Stimulated activated naive CD8-positive, alpha-beta T cell treated with anti-CD3 and anti-CD28 coated beads, Interleukin-15, Interleukin-2, amounts not matched to agents 100 ng/mL and 50 ng/mL, for 24 hours (primary cell): ENCODE results near the gene MGMT.

Experiments
- H3K27ac Mint-ChIP-seq: one replicate; pipeline ENCODE4 v1.8.0; 2021; ENCODE audit warnings: mild to moderate bottlenecking, mixed read lengths
- H3K27me3 Mint-ChIP-seq: one replicate; pipeline ENCODE4 v1.8.0; 2021; ENCODE audit warnings: mixed read lengths
- H3K36me3 Mint-ChIP-seq: one replicate; pipeline ENCODE4 v1.8.0; 2021; ENCODE audit warnings: low read depth, mixed read lengths
- H3K4me1 Mint-ChIP-seq: one replicate; pipeline ENCODE4 v1.8.0; 2021; ENCODE audit warnings: low read depth, mixed read lengths
- H3K4me3 Mint-ChIP-seq: one replicate; pipeline ENCODE4 v1.8.0; 2021; ENCODE audit warnings: mild to moderate bottlenecking, mixed read lengths
- H3K9me3 Mint-ChIP-seq: one replicate; pipeline ENCODE4 v1.8.0; 2021; ENCODE audit warnings: mixed read lengths

The MGMT gene

GRCh38 chr10:129694691-129695243, 227.7 kb downstream of the MGMT start:
- Mint-ChIP-seq H3K27me3 (no peaks in the 10 kb centered on the region), H3K36me3 (peaks cover 2% of the 10 kb centered on the region), H3K4me3 (no peak overlapping the region), H3K9me3 (no peaks in the 10 kb centered on the region), H3K27ac (no peak overlapping the region), H3K4me1 (no peaks in the 10 kb centered on the region)

GRCh38 chr10:129695671-129696070, 228.6 kb downstream of the MGMT start:
- Mint-ChIP-seq H3K36me3 (peaks cover 6% of the 10 kb centered on the region), H3K4me3 (no peak overlapping the region), H3K4me1 (no peaks in the 10 kb centered on the region), H3K27me3 (no peaks in the 10 kb centered on the region), H3K9me3 (no peaks in the 10 kb centered on the region), H3K27ac (no peak overlapping the region)

- Mint-ChIP-seq H3K9me3 (no peaks in the 10 kb centered on the region), H3K4me3 (no peak overlapping the region), H3K36me3 (peaks cover 10% of the 10 kb centered on the region), H3K27me3 (no peaks in the 10 kb centered on the region), H3K4me1 (no peaks in the 10 kb centered on the region), H3K27ac (no peak overlapping the region)
These were observed 229.6 kb downstream of the MGMT start for GRCh38 chr10:129696636-129697035.

- no peaks in the 10 kb centered on the region for H3K9me3 Mint-ChIP-seq
- no peaks in the 10 kb centered on the region for H3K4me1 Mint-ChIP-seq
- no peak overlapping the region for H3K4me3 Mint-ChIP-seq
- H3K36me3 Mint-ChIP-seq, result peaks cover 10% of the 10 kb centered on the region
- H3K27ac Mint-ChIP-seq, result no peak overlapping the region
- no peaks in the 10 kb centered on the region for H3K27me3 Mint-ChIP-seq
These were observed 230.6 kb downstream of the MGMT start for GRCh38 chr10:129697463-129698247.

- H3K4me3 Mint-ChIP-seq, result no peak overlapping the region
- no peaks in the 10 kb centered on the region for H3K9me3 Mint-ChIP-seq
- H3K4me1 Mint-ChIP-seq, result peaks cover 4% of the 10 kb centered on the region
- no peaks in the 10 kb centered on the region for H3K27me3 Mint-ChIP-seq
- no peak overlapping the region for H3K27ac Mint-ChIP-seq
- H3K36me3 Mint-ChIP-seq, result peaks cover 11% of the 10 kb centered on the region
These were observed 232.8 kb downstream of the MGMT start for GRCh38 chr10:129699722-129700340.

- peaks cover 4% of the 10 kb centered on the region for H3K4me1 Mint-ChIP-seq
- H3K27me3 Mint-ChIP-seq, result no peaks in the 10 kb centered on the region
- no peak overlapping the region for H3K27ac Mint-ChIP-seq
- H3K36me3 Mint-ChIP-seq, result peaks cover 14% of the 10 kb centered on the region
- no peak overlapping the region for H3K4me3 Mint-ChIP-seq
- no peaks in the 10 kb centered on the region for H3K9me3 Mint-ChIP-seq
These were observed 235.6 kb downstream of the MGMT start for GRCh38 chr10:129702605-129703004.

GRCh38 chr10:129703287-129704137, 236.5 kb downstream of the MGMT start:
- H3K27me3 Mint-ChIP-seq, result no peaks in the 10 kb centered on the region
- no peaks in the 10 kb centered on the region for H3K9me3 Mint-ChIP-seq
- no peak overlapping the region for H3K4me3 Mint-ChIP-seq
- peaks cover 4% of the 10 kb centered on the region for H3K4me1 Mint-ChIP-seq
- H3K27ac Mint-ChIP-seq, result no peak overlapping the region
- H3K36me3 Mint-ChIP-seq, result peaks cover 20% of the 10 kb centered on the region

GRCh38 chr10:129704225-129704624, 237.2 kb downstream of the MGMT start:
- H3K36me3 Mint-ChIP-seq, result peaks cover 24% of the 10 kb centered on the region
- H3K4me1 Mint-ChIP-seq, result peaks cover 4% of the 10 kb centered on the region
- no peaks in the 10 kb centered on the region for H3K27me3 Mint-ChIP-seq
- H3K4me3 Mint-ChIP-seq, result no peak overlapping the region
- H3K9me3 Mint-ChIP-seq, result no peaks in the 10 kb centered on the region
- no peak overlapping the region for H3K27ac Mint-ChIP-seq

- Mint-ChIP-seq H3K27me3 (no peaks in the 10 kb centered on the region), H3K27ac (no peak overlapping the region), H3K9me3 (no peaks in the 10 kb centered on the region), H3K36me3 (peaks cover 23% of the 10 kb centered on the region), H3K4me1 (peaks cover 4% of the 10 kb centered on the region), H3K4me3 (no peak overlapping the region)
These were observed 237.9 kb downstream of the MGMT start for GRCh38 chr10:129704786-129705525.

GRCh38 chr10:129705676-129706075, 238.6 kb downstream of the MGMT start:
- H3K36me3 Mint-ChIP-seq, result peaks cover 25% of the 10 kb centered on the region
- H3K27me3 Mint-ChIP-seq, result no peaks in the 10 kb centered on the region
- no peak overlapping the region for H3K4me3 Mint-ChIP-seq
- H3K9me3 Mint-ChIP-seq, result no peaks in the 10 kb centered on the region
- H3K27ac Mint-ChIP-seq, result no peak overlapping the region
- peaks cover 4% of the 10 kb centered on the region for H3K4me1 Mint-ChIP-seq

- no peaks in the 10 kb centered on the region for H3K27me3 Mint-ChIP-seq
- no peak overlapping the region for H3K27ac Mint-ChIP-seq
- H3K9me3 Mint-ChIP-seq, result no peaks in the 10 kb centered on the region
- H3K36me3 Mint-ChIP-seq, result peaks cover 25% of the 10 kb centered on the region
- peaks cover 4% of the 10 kb centered on the region for H3K4me1 Mint-ChIP-seq
- no peak overlapping the region for H3K4me3 Mint-ChIP-seq
These were observed 239.0 kb downstream of the MGMT start for GRCh38 chr10:129706081-129706480.

GRCh38 chr10:129706523-129706922, 239.5 kb downstream of the MGMT start:
- H3K27ac Mint-ChIP-seq, result no peak overlapping the region
- H3K9me3 Mint-ChIP-seq, result no peaks in the 10 kb centered on the region

GRCh38 chr10:129707406-129708388, 240.7 kb downstream of the MGMT start:
- peaks cover 21% of the 10 kb centered on the region for H3K36me3 Mint-ChIP-seq
- H3K4me1 Mint-ChIP-seq, result peaks cover 4% of the 10 kb centered on the region
- H3K9me3 Mint-ChIP-seq, result no peaks in the 10 kb centered on the region
- H3K4me3 Mint-ChIP-seq, result no peak overlapping the region
- no peak overlapping the region for H3K27ac Mint-ChIP-seq
- no peaks in the 10 kb centered on the region for H3K27me3 Mint-ChIP-seq

More at GRCh38 chr10:129706523-129706922, 239.5 kb downstream of the MGMT start:
- Mint-ChIP-seq H3K4me3 (no peak overlapping the region), H3K27me3 (no peaks in the 10 kb centered on the region), H3K36me3 (peaks cover 22% of the 10 kb centered on the region), H3K4me1 (peaks cover 4% of the 10 kb centered on the region)
